Measurements from ENCODE around the gene NAALADL2. TPM values are rescaled to one million over a fixed set of nuclear protein-coding genes. Genes with fewer than 3 reads are reported as not detected.
"Not testable (repeated sequence)": the region's sequence is repeated elsewhere in the genome, so short reads cannot be mapped to it uniquely, and the experiment has no call there.

Gene NAALADL2
- polyA plus RNA-seq, 1 donor from 2014 or later = 1.6 TPM

DNA sequence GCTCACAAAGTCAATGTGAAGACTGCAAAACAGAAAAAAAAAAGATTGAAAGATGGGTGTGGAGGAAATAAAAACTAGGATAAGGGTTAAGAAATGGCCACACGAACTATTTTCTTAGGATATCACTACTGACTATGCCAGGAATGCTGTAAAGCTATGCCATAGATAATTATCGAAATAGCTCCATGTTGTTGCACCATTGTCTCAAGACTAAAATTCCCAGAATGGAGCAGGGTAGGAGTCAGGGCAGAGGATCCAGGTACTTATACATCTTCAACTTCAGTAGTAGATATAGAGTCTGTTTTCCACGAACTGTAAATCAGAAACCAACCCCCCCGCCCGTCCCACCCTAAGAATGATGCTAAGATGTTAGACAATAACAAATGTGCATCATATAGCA lies 302.2 kb downstream of the NAALADL2 start:
- Histone ChIP-seq H3K36me3 (ENCODE audit: insufficient read depth, low read length) (no peaks in the 10 kb centered on the region), H3K4me2 (ENCODE audit: low read length) (no peak overlapping the region), H3K27ac (ENCODE audit: low read length) (no peak overlapping the region), H3K27me3 (ENCODE audit: insufficient read depth, low read depth, low read length) (no peaks in the 10 kb centered on the region), H3K79me2 (replicated peaks; ENCODE audit: insufficient read depth, low read length) (no peaks in the 10 kb centered on the region), H4K20me1 (ENCODE audit: insufficient read depth) (no peaks in the 10 kb centered on the region), H3K4me3 (ENCODE audit: low read length) (no peak overlapping the region), H2AFZ (ENCODE audit: low read depth, low read length) (no peak overlapping the region), H3K9me3 (ENCODE audit: low read length) (no peaks in the 10 kb centered on the region), H3F3A (ENCODE audit: insufficient read depth, low read length, poor library complexity, severe bottlenecking) (no peaks in the 10 kb centered on the region), H3K9me2 (ENCODE audit: insufficient read depth, low read length) (no peaks in the 10 kb centered on the region), H3K9ac (ENCODE audit: low read length) (no peak overlapping the region)
- TF ChIP-seq, protein P1, sequence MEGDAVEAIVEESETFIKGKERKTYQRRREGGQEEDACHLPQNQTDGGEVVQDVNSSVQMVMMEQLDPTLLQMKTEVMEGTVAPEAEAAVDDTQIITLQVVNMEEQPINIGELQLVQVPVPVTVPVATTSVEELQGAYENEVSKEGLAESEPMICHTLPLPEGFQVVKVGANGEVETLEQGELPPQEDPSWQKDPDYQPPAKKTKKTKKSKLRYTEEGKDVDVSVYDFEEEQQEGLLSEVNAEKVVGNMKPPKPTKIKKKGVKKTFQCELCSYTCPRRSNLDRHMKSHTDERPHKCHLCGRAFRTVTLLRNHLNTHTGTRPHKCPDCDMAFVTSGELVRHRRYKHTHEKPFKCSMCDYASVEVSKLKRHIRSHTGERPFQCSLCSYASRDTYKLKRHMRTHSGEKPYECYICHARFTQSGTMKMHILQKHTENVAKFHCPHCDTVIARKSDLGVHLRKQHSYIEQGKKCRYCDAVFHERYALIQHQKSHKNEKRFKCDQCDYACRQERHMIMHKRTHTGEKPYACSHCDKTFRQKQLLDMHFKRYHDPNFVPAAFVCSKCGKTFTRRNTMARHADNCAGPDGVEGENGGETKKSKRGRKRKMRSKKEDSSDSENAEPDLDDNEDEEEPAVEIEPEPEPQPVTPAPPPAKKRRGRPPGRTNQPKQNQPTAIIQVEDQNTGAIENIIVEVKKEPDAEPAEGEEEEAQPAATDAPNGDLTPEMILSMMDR (IDR thresholded peaks at IDR 0.05; ENCODE audit: poor library complexity, severe bottlenecking) = no peak
- TF ChIP-seq EP300 (conservative IDR thresholded peaks at IDR 0.05; ENCODE audit: poor library complexity, severe bottlenecking) = no peak
- TF ChIP-seq SMC3 (conservative IDR thresholded peaks at IDR 0.05; ENCODE audit: poor library complexity) = no peak
- no peak for TF ChIP-seq TAF1 (IDR thresholded peaks at IDR 0.05; ENCODE audit: low read depth)
- TF ChIP-seq, protein P2, sequence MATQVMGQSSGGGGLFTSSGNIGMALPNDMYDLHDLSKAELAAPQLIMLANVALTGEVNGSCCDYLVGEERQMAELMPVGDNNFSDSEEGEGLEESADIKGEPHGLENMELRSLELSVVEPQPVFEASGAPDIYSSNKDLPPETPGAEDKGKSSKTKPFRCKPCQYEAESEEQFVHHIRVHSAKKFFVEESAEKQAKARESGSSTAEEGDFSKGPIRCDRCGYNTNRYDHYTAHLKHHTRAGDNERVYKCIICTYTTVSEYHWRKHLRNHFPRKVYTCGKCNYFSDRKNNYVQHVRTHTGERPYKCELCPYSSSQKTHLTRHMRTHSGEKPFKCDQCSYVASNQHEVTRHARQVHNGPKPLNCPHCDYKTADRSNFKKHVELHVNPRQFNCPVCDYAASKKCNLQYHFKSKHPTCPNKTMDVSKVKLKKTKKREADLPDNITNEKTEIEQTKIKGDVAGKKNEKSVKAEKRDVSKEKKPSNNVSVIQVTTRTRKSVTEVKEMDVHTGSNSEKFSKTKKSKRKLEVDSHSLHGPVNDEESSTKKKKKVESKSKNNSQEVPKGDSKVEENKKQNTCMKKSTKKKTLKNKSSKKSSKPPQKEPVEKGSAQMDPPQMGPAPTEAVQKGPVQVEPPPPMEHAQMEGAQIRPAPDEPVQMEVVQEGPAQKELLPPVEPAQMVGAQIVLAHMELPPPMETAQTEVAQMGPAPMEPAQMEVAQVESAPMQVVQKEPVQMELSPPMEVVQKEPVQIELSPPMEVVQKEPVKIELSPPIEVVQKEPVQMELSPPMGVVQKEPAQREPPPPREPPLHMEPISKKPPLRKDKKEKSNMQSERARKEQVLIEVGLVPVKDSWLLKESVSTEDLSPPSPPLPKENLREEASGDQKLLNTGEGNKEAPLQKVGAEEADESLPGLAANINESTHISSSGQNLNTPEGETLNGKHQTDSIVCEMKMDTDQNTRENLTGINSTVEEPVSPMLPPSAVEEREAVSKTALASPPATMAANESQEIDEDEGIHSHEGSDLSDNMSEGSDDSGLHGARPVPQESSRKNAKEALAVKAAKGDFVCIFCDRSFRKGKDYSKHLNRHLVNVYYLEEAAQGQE (IDR thresholded peaks at IDR 0.05; ENCODE audit: borderline replicate concordance) = no peak
- no peak for TF ChIP-seq POLR2AphosphoS5 (IDR thresholded peaks at IDR 0.05)
- TF ChIP-seq MXI1 (conservative IDR thresholded peaks at IDR 0.05; ENCODE audit: poor library complexity, severe bottlenecking) = no peak

DNA sequence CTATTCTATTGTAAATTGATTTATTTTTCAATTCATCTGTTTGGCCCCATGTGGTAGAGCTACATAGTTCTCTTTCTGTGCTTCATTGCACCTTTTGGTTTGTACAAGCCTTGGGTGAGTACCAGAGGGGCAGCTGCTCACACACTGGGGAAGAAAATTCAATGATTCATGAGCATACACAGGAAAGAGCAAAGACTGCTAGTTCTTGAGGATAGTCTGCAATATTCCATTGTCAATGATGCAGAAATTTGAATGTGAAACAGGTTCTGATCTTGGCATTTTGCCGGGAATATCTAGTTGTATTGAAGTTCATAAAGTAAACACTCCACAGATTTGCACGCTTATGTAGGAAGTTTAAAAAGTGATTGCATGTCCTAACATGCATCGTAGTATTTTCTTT lies 304.6 kb downstream of the NAALADL2 start:
- H3K9me3 ChIP-seq (ENCODE audit: low read length) = no peaks in the 10 kb centered on the region
- no peak overlapping the region for H3K4me3 ChIP-seq (ENCODE audit: low read length)
- no peaks in the 10 kb centered on the region for H3K27me3 ChIP-seq (ENCODE audit: insufficient read depth, low read depth, low read length)
- H3F3A ChIP-seq (ENCODE audit: insufficient read depth, low read length, poor library complexity, severe bottlenecking) = no peaks in the 10 kb centered on the region
- no peaks in the 10 kb centered on the region for H3K79me2 ChIP-seq (replicated peaks; ENCODE audit: insufficient read depth, low read length)
- H3K9ac ChIP-seq (ENCODE audit: low read length) = no peak overlapping the region
- no peak overlapping the region for H3K27ac ChIP-seq (ENCODE audit: low read length)
- no peaks in the 10 kb centered on the region for H3K36me3 ChIP-seq (ENCODE audit: insufficient read depth, low read length)
- no peak for TF ChIP-seq MXI1 (conservative IDR thresholded peaks at IDR 0.05; ENCODE audit: poor library complexity, severe bottlenecking)
- no peaks in the 10 kb centered on the region for H3K9me2 ChIP-seq (ENCODE audit: insufficient read depth, low read length)
- H4K20me1 ChIP-seq (ENCODE audit: insufficient read depth) = no peaks in the 10 kb centered on the region
- no peak overlapping the region for H2AFZ ChIP-seq (ENCODE audit: low read depth, low read length)
- no peak overlapping the region for H3K4me2 ChIP-seq (ENCODE audit: low read length)

DNA sequence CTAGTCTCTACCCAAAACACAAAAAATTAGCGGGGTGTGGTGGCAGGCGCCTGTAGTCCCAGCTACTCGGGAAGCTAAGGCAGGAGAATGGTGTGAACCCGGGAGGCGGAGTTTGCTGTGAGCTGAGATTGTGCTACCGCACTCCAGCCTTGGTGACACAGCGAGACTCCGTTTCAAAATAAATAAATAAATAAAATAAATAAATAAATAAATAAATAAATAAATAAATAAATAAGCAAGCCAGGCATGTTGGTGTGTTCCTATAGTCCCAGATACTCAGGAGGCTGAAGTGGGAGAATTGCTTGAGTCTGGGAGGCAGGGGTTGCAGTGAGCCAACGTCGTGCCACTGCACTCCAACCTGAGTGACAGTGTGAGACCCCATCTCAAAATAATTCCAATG lies 314.0 kb downstream of the NAALADL2 start:
- H3F3A ChIP-seq (ENCODE audit: insufficient read depth, low read length, poor library complexity, severe bottlenecking); H3K4me2 ChIP-seq (ENCODE audit: low read length); H3K36me3 ChIP-seq (ENCODE audit: insufficient read depth, low read length); H3K4me3 ChIP-seq (ENCODE audit: low read length); H3K27me3 ChIP-seq (ENCODE audit: insufficient read depth, low read depth, low read length); H3K9me3 ChIP-seq (ENCODE audit: low read length); H4K20me1 ChIP-seq (ENCODE audit: insufficient read depth); H3K27ac ChIP-seq (ENCODE audit: low read length); H3K9me2 ChIP-seq (ENCODE audit: insufficient read depth, low read length); H2AFZ ChIP-seq (ENCODE audit: low read depth, low read length); H3K79me2 ChIP-seq (replicated peaks; ENCODE audit: insufficient read depth, low read length); H3K9ac ChIP-seq (ENCODE audit: low read length): not testable (repeated sequence)
